ENCODE measurements around the gene AVPR2.

Gene AVPR2

DNA sequence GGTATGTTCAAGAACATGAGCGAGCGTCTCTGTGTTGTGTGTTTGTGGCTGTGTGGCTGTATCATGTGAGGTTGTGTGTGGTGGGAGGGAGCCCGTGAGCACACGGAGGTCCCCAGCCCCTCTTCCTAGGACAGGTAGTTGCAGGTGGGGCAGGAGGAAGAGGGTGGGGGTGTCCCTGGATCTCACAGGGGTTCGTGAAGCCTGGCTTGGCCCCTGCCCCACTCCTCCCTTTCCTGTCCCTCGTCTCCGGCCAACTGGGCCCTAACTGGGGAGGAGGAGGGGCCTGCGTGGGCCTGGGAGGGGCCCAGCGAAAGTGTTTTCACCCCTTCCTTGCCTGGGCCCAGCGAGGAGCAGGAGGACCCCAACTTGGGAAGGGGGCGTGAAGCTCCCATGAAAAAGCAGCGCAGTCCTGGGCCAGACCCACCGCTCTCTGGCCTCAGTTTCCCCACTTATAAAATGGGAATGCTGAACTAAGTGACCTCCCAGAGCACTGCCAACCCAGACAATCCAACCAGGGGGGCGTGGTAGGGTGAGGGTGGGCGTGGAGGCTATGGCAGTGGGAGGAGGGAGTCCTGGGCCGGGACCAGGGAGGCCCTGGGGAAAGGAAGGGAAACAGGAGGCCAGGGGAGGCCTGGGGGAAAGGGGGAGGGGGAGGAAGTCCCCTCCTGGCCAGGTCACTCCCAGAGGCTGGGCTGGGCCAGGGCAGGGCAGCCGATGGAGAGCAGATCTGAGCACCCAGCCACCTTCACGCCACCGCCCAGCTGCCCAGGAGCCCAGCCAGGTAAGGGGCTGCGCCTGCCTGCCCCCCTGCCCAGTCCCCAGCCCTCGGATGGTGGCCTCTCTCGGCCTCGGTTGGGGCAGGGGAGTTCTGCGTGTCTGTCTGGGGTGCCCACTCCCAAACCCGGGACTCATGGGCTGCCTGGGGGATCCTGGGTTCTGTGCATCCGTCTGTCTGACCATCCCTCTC, at the start of gene AVPR2:
Gene AVPR2 (plus strand): TSS at position 683 of the 967 bp plus-strand sequence. CDS start 473 bp downstream, outside the sequence.
- no peak for DNase-seq (ENCODE audit: low read depth in 2 of 2)

DNA sequence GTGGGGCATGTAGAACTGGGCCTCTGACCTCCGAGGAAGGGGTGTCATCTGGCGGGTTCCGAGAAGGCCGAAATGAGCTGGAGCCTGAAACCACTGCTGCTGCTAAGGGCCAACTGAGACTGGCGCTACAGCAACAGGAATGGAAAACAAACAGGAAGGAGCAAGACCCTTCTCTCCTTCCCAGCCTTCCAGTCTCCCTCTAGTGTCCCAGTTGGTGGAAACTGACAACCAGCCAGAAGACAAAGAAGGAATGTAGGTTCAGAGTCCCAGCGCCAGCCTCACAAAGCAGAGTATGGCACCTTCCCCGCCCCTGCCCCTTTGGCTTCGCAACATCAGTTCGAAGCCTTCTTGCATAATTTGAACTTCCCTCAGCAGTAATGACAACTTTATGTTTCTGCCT, 49.8 kb upstream of the AVPR2 start:
- no peak for DNase-seq (ENCODE audit: low read depth in 2 of 2)

GRCh38 chrX:153857348-153857903, 47.0 kb upstream of the AVPR2 start:
- DNase-seq (ENCODE audit: low read depth in 2 of 2): no peak

DNA sequence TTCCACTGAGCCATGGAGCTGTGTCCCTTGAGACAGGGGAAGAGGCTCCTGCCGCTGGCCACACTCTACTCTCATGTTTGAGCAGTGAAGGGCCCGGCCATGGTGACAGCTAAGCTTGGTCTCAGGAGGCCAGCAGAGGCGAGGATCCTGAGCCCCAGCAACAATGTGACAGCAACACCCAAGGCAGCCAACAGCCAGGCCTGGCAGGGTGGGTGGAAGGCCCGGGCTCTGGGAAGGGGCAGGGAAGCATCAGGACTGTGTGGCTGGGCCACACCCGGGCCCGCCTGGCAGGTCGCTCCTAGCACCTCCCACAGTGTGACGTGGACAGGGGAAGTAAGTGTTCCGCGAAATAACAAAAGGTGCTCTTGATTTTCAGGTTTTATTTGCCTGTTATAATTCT, 43.3 kb upstream of the AVPR2 start:
- no peak for DNase-seq (ENCODE audit: low read depth in 2 of 2)

- no peak for DNase-seq (ENCODE audit: low read depth in 2 of 2)
Observed at GRCh38 chrX:153861733-153862310, 42.7 kb upstream of the AVPR2 start.

DNA sequence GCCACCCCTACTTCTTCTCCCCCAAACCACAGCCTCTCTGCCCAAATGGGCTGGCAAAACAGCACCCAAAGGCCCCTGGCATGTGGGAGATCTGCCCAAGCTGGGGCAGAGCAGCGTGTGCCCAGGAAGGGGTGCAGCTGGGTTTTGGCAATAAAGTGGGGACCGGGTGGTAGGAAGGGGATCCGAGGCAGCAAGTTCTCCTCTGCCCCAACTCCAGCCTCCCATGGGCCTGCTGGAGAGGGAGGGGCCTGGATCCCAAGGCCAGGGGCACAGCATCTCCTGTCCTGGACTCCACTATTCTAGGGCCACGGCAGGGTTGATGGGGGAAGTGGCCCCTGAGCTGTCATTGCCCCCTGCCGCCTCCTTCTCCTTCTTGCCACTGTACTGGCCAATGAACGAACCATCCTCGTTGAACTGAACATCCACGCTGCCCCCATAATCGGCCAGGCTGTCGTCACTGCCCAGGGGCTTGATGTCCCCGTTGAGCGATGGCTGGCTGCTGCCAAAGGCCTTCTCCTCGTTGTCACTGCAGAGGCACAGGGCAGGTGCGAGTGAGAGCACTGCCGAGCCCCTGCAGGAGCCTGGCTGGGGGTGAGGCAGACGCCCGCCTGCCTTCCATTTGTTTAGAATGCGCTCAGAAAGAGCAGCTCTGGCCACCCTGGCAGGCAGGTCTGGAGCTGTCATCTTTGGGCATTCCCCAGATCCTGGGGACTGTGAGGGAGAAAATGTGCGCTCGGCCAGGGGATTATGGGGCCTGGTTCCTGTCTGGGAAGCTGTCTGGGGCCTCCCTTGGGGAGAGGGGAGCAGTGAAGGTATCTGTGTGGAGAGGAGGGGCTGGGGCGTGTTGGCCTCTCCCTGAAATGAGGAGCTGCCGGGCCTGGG, 41.9 kb upstream of the AVPR2 start:
- no peak for DNase-seq (ENCODE audit: low read depth in 2 of 2)

DNA sequence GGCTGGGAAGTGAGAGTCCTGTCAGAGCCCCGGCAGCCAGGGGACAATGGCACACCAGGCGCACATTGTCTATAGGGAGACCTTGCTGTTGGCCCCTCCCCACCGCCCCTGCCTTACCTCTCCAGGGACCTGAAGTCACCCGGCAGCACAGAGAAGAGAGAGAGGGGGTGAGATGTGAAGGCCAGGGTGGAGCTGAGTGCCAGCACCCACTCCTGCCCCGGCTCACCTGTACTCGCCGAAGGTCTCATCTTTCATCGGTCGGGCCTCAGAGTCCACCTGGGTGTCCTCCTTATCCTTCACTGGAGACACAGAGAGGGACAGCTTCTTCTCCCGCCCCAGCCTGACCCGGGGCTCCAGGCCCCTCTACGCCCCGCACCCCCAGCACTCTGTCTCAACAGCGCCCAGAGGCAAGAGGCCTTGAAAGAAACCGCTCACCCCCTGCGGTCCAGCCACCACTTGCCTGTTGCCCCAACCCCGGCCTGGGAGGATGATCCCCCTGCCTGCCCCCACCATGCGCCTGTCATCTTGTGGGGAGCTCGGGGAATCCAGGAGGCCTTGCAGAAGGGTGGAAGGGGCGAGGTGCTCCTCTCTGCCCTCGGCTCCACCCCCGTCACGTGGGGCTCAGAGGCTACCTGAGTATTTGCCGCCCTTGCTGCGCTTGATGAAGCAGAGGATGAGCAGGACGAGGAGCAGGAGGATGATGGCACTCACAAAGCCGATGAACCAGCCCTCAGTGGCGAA, 41.1 kb upstream of the AVPR2 start:
- no peak for DNase-seq (ENCODE audit: low read depth in 2 of 2)

GRCh38 chrX:153864101-153864500, 40.4 kb upstream of the AVPR2 start:
- DNase-seq (ENCODE audit: low read depth in 2 of 2): no peak

DNA sequence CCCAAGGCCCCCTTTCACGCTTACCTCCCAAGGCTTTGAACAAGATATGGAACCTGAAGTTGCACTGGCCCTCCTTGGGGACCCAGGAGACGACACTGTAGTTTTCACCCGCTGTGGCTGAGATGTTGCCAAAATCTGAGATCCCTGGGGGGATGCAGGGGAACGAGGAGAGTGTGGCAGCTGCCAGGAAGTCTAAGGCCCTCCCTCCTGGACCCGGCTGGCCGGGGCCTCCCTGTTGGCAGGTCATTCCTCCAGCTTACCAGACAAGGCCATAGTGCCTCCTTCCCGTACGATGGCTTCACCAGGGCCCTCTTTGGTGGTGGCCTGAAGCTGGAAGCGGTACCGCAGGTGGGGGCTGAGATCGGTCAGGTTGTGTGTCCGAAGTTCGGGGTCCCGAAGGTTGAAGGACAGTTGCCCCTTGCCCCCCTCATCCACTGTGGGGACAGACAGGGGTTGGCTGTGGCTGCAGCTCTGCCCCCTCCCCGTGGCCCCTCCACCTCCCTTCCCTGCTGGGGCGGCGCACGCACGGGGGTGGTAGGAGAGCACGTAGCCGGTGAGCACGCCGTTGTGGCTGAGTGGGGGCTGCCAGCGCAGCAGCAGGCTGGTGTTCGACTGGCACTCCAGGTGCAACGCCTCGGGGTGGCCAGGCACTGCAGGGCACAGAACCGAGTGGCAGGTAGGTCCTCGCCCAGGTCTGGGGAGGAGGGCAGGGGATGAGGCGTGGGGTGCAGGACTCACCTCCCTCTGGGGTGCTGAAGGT, 39.7 kb upstream of the AVPR2 start:
- DNase-seq (ENCODE audit: low read depth in 2 of 2): no peak

GRCh38 chrX:153865321-153865580, 39.2 kb upstream of the AVPR2 start:
- DNase-seq (ENCODE audit: low read depth in 2 of 2): no peak

GRCh38 chrX:153865685-153866084, 38.8 kb upstream of the AVPR2 start:
- DNase-seq (ENCODE audit: low read depth in 2 of 2): no peak

DNA sequence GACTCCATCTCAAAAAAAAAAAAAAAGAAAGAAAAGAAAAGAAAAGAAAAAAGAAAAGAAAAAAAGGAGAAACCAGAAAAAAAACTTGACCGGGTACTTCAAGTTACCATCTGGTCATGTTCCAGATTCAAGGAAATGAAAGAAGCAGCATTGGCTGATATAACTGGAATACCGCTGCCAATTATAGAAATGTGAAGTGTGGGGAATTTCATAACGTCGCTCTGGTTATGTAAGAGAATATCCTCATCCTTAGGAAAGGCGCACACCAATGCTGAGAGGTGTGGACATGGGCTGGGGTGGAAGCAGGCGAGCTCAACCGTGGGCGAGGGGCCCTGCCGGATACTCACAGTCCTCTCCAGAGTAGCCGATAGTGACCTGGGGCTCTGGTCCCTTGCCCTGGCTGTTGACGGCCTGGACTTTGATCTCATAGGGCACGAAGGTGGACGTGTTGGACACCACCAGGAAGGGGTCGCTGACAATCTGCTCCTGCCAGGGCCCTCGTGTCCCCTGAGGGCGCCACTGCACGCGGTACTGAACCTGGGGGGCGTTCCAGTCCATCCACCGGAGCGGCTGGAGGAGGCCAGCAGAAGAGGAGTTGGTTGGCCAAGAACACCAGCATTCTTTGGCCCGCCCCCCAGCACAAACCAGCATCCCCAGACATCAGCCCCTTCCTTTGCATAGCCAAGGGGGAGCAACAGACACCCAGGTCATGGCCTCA, 38.0 kb upstream of the AVPR2 start:
- DNase-seq (ENCODE audit: low read depth in 2 of 2): no peak

GRCh38 chrX:153867139-153867538, 37.3 kb upstream of the AVPR2 start:
- no peak for DNase-seq (ENCODE audit: low read depth in 2 of 2)

- DNase-seq (ENCODE audit: low read depth in 2 of 2): no peak
Observed at GRCh38 chrX:153867671-153868070, 36.8 kb upstream of the AVPR2 start.

DNA sequence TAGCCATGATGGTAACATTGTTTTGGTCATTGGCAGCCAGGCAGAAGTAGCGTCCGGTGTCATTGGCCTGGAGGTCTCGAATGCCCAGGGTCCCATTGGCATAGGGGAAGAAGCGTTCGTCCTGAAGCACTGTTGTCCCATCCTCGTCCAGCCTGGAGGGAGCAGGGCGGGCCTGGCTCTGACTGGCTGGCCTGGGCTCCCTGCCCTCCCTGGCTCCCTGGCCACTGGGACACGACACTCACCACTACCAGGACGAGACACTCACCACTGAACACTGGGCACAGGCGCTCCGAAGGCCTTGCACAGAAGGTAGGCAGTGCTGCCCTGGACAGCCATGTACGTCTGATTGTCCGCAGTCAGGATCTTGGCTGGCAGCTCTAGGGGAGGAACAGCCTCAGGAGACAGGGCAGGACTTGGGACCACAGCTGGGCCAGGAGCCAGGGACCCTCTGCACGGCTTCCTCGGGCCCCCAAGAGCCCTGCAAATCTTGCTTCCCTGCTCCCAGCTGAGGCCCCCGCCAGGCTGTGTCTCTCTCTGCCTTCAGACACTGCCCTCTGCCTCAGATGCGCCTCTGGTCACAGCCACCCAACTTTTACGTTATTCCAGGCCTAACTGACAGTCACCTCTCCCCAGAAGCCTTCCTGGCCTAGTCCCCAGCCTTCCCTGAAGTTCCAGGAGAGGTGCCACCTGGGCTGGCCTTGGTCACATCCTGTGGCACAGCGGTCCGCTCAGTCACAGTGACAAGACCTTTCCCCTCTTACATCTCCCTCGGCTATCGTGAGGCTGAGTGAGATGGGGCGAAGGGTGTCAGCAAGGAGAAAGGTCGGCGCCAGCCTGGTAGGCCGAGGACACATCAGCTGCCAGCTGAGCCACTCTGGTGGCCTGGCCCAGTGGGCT, 35.6 kb upstream of the AVPR2 start:
- DNase-seq (ENCODE audit: low read depth in 2 of 2): no peak

DNA sequence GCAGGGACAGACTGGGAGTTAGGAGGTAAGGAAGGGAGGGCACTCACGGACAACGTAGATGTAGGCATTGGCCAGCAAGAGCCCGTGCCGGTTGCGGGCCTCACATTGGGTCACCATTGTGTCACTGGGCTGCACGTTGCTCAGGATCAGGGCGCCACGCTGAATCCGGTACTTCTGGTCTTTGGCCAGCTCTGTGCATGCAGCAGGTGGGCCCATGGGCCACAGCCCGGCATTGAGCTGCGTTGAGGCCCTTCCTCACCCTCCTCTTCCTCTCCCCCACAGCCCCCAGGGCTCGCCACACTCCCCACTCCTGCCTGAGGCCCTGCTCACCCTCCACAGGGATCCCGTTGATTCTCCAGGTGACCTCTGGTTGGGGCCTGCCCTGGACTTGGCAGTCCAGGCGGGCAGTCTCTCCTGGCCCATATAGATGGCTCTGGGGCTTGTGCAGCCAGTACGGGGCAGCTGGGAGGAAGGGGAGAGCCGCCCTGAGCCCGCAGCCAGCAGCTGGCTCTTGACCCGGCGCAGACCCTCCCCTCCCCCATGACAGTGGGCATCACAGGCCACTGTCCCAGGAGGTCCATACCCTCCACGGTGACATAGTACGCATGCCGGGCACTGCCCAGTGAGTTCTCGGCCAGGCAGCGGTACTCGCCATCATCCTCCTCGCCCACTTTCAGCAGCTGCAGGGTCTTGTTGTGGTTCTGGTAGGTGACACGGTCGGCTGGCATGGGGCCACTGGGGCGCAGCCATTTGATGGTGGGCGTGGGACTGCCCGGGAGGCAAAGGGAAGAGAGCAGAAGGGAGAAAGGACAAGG, 34.8 kb upstream of the AVPR2 start:
- no peak for DNase-seq (ENCODE audit: low read depth in 2 of 2)

DNA sequence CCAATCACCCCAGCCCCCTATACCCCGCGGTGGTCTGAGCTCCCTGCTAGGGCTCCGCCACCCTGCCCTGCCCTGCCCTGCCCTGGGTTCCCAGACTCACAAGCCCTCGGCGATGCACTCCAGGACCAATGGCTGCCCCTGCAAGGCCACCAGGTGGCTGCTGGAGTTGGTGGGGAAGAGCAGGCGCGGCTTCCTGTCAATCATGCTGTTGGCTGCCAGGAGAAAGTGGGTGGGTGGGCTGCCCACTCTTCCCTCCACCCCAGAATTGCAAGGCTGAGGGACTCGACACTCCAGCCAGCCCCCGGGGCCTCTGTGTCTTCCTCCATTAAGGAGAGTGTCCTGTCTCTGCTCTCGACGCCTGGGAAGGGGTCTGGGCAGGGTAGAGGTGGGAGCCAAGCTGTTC, 34.2 kb upstream of the AVPR2 start:
- no peak for DNase-seq (ENCODE audit: low read depth in 2 of 2)

DNA sequence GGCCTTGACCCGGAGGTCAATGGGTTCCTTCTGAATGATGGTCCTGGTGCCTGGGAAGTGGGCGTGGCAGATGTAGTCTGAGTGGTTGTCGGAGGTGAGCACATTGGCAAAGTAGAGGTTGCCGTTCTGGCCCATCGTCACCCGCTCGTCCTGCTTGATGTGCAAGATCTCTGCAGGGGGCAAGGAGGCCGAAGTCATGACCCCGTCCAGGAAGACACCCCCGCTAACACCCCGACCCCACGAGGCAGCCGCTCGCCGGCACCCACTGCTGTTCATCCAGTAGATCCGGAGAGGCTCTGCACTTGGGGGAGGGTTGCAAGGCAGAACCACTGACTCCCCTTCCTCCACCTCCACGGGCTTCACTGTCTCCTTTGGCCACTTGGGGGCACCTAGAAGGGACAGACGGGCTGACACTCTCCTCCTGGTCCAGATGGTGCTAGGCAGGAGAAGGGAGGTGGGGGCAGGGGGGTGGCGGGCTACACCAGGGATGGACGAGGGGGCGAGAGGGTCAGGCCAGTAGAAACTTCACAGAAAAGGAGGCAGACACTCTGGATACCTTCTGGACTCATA, 33.6 kb upstream of the AVPR2 start:
- no peak for DNase-seq (ENCODE audit: low read depth in 2 of 2)

All from stimulated activated CD4-positive, alpha-beta T cell treated with anti-CD3 and anti-CD28 coated beads, Interleukin-1b, Interleukin-23, amount 100 ng/mL, for 4 hours (primary cell).